ENCODE results near the gene PNMA6F.
A peak's percentile ranks its signal among the peaks of the same experiment; 100 is the strongest.

PNMA6F gene

DNA sequence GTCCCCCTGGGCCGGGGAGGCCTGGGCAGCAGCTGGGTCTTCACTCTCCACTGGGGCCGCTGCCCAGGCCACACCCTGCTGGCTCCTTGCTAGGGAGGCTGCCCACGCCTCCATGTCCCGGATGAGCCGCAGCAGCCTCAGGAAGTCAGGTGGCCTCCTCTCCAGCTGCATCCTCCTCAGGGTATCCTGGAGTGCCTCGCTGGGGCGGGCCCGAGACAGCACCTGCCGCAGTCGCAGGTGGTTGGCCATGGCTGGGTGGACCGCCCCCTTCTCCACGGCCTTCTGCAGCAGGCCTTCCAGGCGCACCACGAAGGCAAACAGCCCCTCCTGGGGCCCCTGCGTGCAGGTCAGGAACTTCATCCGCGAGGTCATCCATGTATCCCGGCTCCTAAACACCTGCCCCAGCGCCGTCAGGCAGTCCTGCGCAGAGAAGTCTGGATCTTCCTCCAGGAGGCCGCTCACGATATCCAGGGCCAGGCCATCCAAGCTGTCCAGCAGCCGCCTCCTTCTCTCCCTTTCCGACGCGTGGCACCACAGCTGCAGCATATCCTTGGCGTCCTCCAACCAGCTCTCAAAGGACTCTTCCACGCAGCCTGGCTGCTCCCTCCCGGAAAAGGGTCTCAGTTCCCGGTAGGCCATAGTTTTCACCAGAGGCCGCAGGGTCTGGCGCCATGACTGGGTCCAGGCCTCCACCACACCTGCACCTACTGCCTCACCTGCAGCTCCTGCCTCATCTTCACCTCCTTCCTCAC lies 2.1 kb downstream of the PNMA6F start:
- Histone ChIP-seq H3K9me3 (ENCODE audit: control insufficient read depth in 5 of 5, low read length in 5 of 5) (peaks cover 0 to 11% (median 4%) of the 10 kb centered on the region in 5 donors), H3K27me3 (ENCODE audit: control insufficient read depth in 5 of 5, insufficient read depth in 4 of 5, low read length in 5 of 5) (peaks cover 3 to 28% (median 21%) of the 10 kb centered on the region in 5 donors), H3K4me1 (ENCODE audit: control insufficient read depth in 5 of 5, insufficient read depth in 5 of 5, low read length in 5 of 5) (no peaks in the 10 kb centered on the region), H3K9ac (ENCODE audit: low read length in 5 of 5) (no peak overlapping the region), H3K36me3 (ENCODE audit: control insufficient read depth in 5 of 5, insufficient read depth in 5 of 5, low read length in 5 of 5) (no peaks in the 10 kb centered on the region), H3K27ac (ENCODE audit: low read depth, low read length) (no peak overlapping the region), H3K4me3 (ENCODE audit: low read depth in 1 of 5, low read length in 5 of 5) (no peak overlapping the region)

DNA sequence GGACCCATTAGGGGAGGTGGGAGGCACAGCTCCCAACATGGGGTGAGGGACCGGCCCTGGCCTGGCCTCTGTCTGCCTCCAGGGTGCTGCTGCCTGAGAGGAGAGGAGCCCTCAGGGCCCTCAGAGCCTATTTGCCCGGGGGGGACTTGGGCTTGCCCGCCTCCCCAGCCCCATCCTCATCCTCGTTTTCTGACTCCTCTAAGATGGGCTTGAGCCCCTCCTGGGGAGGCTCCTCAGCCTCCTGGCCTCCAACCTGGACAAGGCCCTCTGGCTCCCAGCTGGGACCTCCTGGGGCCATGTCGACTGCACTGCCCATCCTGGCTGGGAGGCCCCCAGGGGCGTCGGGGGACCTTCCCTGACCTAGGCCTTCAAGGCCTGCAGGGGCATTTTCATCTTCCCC lies 2.8 kb downstream of the PNMA6F start:
- Histone ChIP-seq H3K9ac (ENCODE audit: low read length in 5 of 5) (no peak overlapping the region), H3K4me1 (ENCODE audit: control insufficient read depth in 5 of 5, insufficient read depth in 5 of 5, low read length in 5 of 5) (no peaks in the 10 kb centered on the region), H3K9me3 (ENCODE audit: control insufficient read depth in 5 of 5, low read length in 5 of 5) (peaks cover 0 to 7% (median 4%) of the 10 kb centered on the region in 5 donors), H3K4me3 (ENCODE audit: low read depth in 1 of 5, low read length in 5 of 5) (no peak overlapping the region), H3K27me3 (ENCODE audit: control insufficient read depth in 5 of 5, insufficient read depth in 4 of 5, low read length in 5 of 5) (peaks cover 3 to 28% (median 21%) of the 10 kb centered on the region in 5 donors), H3K27ac (ENCODE audit: low read depth, low read length) (no peak overlapping the region), H3K36me3 (ENCODE audit: control insufficient read depth in 5 of 5, insufficient read depth in 5 of 5, low read length in 5 of 5) (no peaks in the 10 kb centered on the region)

DNA sequence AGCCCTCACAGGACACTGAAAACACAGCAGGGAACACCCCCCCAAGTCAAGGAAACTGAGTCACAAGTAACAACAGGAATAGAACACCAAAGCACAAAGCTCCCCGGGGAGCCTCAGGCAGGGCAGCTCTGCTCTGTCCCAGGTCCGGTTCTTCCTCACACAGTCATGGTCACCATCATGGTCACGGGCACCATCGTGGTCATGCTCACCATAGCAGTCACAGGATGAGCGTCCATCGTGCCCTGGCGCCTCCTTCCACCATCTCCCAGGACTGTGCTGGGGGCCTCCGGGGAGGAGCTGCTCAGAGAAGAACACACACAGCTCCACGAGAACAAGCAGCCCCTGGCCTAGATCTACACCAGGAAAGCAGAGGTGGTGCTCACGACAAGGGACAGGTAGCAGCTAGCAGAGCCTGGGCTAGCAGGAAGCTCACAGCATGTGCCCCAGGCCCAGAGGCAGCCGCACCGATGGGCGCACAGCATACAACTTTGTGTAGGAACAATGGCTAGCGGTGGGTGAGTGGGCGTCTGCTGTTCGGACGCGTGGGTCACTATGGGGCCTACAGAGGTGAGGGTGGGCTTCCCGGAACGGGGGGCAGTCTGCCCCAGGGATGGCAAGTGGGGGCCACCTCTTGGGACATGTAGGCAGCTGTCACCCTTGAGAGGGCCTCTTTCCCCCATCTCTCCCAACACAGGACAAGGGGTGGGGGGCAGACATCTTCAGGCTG lies 3.4 kb downstream of the PNMA6F start:
- no peak overlapping the region for H3K27ac ChIP-seq (ENCODE audit: low read depth, low read length)
- no peaks in the 10 kb centered on the region for H3K4me1 ChIP-seq (ENCODE audit: control insufficient read depth in 5 of 5, insufficient read depth in 5 of 5, low read length in 5 of 5)
- no peak overlapping the region for H3K9ac ChIP-seq (ENCODE audit: low read length in 5 of 5)
- H3K36me3 ChIP-seq (ENCODE audit: control insufficient read depth in 5 of 5, insufficient read depth in 5 of 5, low read length in 5 of 5): no peaks in the 10 kb centered on the region
- H3K9me3 ChIP-seq (ENCODE audit: control insufficient read depth in 5 of 5, low read length in 5 of 5): peaks cover 0 to 6% (median 2%) of the 10 kb centered on the region in 5 donors
- no peak overlapping the region for H3K4me3 ChIP-seq (ENCODE audit: low read depth in 1 of 5, low read length in 5 of 5)
- H3K27me3 ChIP-seq (ENCODE audit: control insufficient read depth in 5 of 5, insufficient read depth in 4 of 5, low read length in 5 of 5): peaks cover 3 to 28% (median 21%) of the 10 kb centered on the region in 5 donors

DNA sequence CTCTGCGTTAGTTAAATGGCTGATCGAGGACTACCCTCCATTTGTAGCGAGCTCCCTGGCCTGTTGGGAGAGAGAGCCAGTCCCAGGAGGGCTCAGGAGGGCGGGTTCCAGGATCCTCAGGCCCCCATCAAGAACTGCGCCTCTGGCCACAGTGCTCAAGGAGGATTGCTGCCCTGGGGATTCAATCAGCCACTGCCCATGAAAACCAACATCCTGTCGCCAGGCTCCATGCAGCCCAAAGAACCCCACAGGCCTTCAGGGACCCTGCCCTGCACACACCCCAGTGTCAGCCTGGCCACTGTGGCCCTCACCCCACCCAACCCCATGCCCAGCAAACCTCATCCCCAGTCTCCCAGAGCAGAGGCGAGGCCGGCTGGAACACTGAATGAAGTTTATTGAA lies 4.3 kb downstream of the PNMA6F start:
- Histone ChIP-seq H3K36me3 (ENCODE audit: control insufficient read depth in 5 of 5, insufficient read depth in 5 of 5, low read length in 5 of 5) (no peaks in the 10 kb centered on the region), H3K27ac (ENCODE audit: low read depth, low read length) (no peak overlapping the region), H3K9me3 (ENCODE audit: control insufficient read depth in 5 of 5, low read length in 5 of 5) (peaks cover 0 to 3% (median 0%) of the 10 kb centered on the region in 5 donors), H3K27me3 (ENCODE audit: control insufficient read depth in 5 of 5, insufficient read depth in 4 of 5, low read length in 5 of 5) (peaks cover 3 to 28% (median 26%) of the 10 kb centered on the region in 5 donors), H3K4me1 (ENCODE audit: control insufficient read depth in 5 of 5, insufficient read depth in 5 of 5, low read length in 5 of 5) (peaks cover 0 to 2% (median 0%) of the 10 kb centered on the region in 5 donors), H3K9ac (ENCODE audit: low read length in 5 of 5) (no peak overlapping the region), H3K4me3 (ENCODE audit: low read depth in 1 of 5, low read length in 5 of 5) (no peak overlapping the region)

DNA sequence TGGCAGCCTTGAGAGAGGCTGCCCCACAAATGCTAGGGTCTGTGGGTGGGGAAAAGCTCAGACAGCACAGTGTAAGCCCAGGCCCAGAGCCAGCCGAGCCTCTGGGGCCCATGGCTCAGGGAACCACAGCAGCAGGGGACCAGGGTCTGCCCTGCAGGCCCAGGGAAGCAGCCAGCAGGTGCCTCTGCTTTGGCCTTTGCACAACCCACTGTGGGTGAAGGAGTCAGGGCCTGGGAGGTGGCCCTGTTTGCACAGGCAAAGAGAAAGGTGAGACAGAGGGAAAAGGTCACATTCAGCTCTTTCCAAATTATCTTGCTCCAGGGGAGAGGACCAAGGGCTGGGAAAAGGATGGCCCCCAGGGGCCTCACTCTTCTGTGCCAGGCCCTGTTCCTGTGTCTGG lies 8.7 kb downstream of the PNMA6F start:
- no peak overlapping the region for H3K27ac ChIP-seq (ENCODE audit: low read depth, low read length)
- H3K4me3 ChIP-seq (ENCODE audit: low read depth in 1 of 5, low read length in 5 of 5): no peak overlapping the region

DNA sequence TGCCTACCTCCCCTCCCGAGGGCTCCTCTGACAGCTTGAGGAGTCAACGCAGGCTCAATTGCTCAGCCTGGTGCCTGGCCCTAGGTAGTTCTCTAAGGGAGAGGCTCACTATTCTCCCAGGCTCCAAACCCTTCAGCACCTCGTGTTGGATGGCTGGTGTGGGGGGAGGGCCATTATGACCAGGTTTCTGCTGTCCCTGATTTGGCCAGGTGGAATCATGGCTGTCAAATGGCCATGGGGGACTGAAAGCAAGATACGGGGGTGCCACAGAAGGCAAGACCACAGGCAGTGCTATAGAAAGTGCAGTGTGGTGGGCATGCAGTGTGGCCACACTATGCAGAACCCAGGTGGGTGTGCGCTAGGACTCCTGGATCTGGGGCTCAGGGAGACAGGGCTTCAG lies 9.5 kb downstream of the PNMA6F start:
- no peaks in the 10 kb centered on the region for H3K36me3 ChIP-seq (ENCODE audit: control insufficient read depth in 5 of 5, insufficient read depth in 5 of 5, low read length in 5 of 5)
- no peak overlapping the region for H3K4me3 ChIP-seq (ENCODE audit: low read depth in 1 of 5, low read length in 5 of 5)
- peaks cover 0 to 23% (median 15%) of the 10 kb centered on the region in 5 donors for H3K27me3 ChIP-seq (ENCODE audit: control insufficient read depth in 5 of 5, insufficient read depth in 4 of 5, low read length in 5 of 5)
- H3K4me1 ChIP-seq (ENCODE audit: control insufficient read depth in 5 of 5, insufficient read depth in 5 of 5, low read length in 5 of 5): peaks cover 0 to 5% (median 0%) of the 10 kb centered on the region in 5 donors
- no peaks in the 10 kb centered on the region for H3K9me3 ChIP-seq (ENCODE audit: control insufficient read depth in 5 of 5, low read length in 5 of 5)
- H3K27ac ChIP-seq (ENCODE audit: low read depth, low read length): no peak overlapping the region
- no peak overlapping the region for H3K9ac ChIP-seq (ENCODE audit: low read length in 5 of 5)

More for the DNA sequence above, 8.7 kb downstream of the PNMA6F start:
- Histone ChIP-seq H3K9ac (ENCODE audit: low read length in 5 of 5) (no peak overlapping the region), H3K9me3 (ENCODE audit: control insufficient read depth in 5 of 5, low read length in 5 of 5) (no peaks in the 10 kb centered on the region), H3K4me1 (ENCODE audit: control insufficient read depth in 5 of 5, insufficient read depth in 5 of 5, low read length in 5 of 5) (peaks cover 0 to 2% (median 0%) of the 10 kb centered on the region in 5 donors), H3K27me3 (ENCODE audit: control insufficient read depth in 5 of 5, insufficient read depth in 4 of 5, low read length in 5 of 5) (peaks cover 0 to 25% (median 11%) of the 10 kb centered on the region in 5 donors), H3K36me3 (ENCODE audit: control insufficient read depth in 5 of 5, insufficient read depth in 5 of 5, low read length in 5 of 5) (no peaks in the 10 kb centered on the region)

DNA sequence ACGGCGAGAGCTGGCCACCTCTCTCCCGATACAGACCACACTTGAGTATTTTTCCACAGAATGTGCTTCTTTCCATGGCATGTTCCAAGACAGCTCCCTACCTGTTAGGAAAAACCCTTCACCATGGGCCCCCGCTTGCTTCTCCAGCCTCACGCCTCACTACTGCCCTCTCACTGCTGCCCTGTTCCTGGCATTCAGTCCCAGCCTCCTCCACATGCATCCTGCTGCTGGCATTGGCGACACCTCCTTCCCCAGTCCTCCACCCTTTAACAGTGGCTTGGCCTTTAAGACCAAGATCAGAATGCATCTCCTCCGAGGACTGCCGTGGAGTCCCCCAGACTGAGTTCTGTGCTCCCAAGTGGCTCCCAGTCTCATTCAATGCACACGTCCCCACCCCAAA lies 10.7 kb downstream of the PNMA6F start:
- Histone ChIP-seq H3K36me3 (ENCODE audit: control insufficient read depth in 5 of 5, insufficient read depth in 5 of 5, low read length in 5 of 5) (no peaks in the 10 kb centered on the region), H3K27me3 (ENCODE audit: control insufficient read depth in 5 of 5, insufficient read depth in 4 of 5, low read length in 5 of 5) (peaks cover 0 to 23% (median 18%) of the 10 kb centered on the region in 5 donors), H3K4me3 (ENCODE audit: low read depth in 1 of 5, low read length in 5 of 5) (no peak overlapping the region), H3K9ac (ENCODE audit: low read length in 5 of 5) (no peak overlapping the region), H3K27ac (ENCODE audit: low read depth, low read length) (no peak overlapping the region), H3K4me1 (ENCODE audit: control insufficient read depth in 5 of 5, insufficient read depth in 5 of 5, low read length in 5 of 5) (peaks cover 0 to 5% (median 2%) of the 10 kb centered on the region in 5 donors), H3K9me3 (ENCODE audit: control insufficient read depth in 5 of 5, low read length in 5 of 5) (no peaks in the 10 kb centered on the region)

DNA sequence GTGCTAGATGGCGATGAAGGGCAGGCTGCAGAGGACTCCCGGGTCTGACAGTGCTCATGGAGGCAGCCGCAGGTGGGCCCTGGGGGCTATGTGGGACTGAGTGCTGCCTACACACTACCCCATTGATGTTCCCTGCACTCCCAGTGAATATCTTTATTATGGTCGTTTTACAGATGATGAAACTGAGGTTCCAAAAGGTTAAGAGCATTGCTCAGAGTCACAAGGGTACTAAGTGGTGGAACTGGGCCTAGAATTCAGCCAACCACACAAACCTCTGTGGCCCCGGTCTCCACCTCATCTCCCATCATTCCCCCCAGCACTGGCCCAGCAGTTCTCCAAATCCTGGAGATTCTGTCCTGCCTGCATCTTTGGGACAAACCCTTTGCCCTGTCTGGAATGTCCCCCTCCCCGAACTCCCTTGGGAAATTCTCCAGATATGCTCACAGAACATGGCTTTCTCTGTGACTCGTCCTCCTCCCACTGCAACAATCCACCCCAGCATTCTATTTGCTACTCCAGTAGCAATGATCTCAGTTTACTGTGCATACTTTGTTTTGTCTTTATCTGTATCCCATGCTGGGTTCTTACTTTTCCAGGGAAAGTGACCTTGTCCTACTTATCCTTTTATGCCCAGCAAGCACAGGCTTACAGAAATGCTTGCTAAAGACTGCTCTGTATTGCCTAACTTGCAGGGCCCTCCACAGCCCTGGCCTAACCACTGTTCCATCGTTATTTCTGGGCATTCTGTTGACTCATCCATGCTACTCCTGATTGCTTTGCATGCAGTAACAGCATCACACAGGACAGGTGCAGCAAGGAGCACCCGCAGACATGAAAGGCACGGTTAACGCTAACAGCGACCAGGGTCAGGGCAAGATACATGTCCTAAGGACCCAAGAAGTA lies 14.0 kb downstream of the PNMA6F start:
- Histone ChIP-seq H3K36me3 (ENCODE audit: control insufficient read depth in 5 of 5, insufficient read depth in 5 of 5, low read length in 5 of 5) (no peaks in the 10 kb centered on the region), H3K27me3 (ENCODE audit: control insufficient read depth in 5 of 5, insufficient read depth in 4 of 5, low read length in 5 of 5) (peaks cover 0 to 30% (median 21%) of the 10 kb centered on the region in 5 donors), H3K4me3 (ENCODE audit: low read depth in 1 of 5, low read length in 5 of 5) (no peak overlapping the region), H3K4me1 (ENCODE audit: control insufficient read depth in 5 of 5, insufficient read depth in 5 of 5, low read length in 5 of 5) (peaks cover 0 to 7% (median 3%) of the 10 kb centered on the region in 5 donors), H3K9me3 (ENCODE audit: control insufficient read depth in 5 of 5, low read length in 5 of 5) (no peaks in the 10 kb centered on the region), H3K27ac (ENCODE audit: low read depth, low read length) (no peak overlapping the region), H3K9ac (ENCODE audit: low read length in 5 of 5) (no peak overlapping the region)

DNA sequence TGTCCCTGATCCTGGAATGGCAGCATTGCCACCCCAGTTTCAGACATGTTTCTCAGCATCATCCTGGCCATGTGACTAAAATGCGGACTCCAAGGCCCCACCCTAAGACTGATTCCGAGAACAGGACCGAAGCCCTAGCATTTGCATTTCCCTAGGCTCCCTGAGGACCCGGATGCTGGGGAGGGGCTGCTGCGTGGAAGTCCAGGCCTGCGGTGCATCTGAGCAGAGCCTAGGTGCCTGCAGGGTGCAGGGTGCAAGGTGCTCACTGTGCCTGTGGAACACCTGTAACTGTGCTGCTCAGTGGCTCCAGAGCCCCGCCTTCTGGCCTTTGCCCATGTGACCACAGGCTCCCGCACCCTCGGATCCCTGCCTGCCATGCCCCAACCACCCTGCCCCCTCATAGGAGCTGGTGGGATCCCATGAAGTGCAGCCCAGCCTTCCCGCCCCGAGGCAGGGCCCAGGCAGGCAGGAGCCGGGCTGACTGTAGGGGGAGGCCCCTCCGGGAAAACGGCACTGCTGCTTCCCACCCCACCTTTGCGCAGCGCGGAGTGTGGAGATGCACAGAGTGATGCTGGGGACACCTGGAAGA lies 14.9 kb downstream of the PNMA6F start:
- H3K9me3 ChIP-seq (ENCODE audit: control insufficient read depth in 5 of 5, low read length in 5 of 5): no peaks in the 10 kb centered on the region
- H3K27me3 ChIP-seq (ENCODE audit: control insufficient read depth in 5 of 5, insufficient read depth in 4 of 5, low read length in 5 of 5): peaks cover 0 to 30% (median 13%) of the 10 kb centered on the region in 5 donors
- H3K4me3 ChIP-seq (ENCODE audit: low read depth in 1 of 5, low read length in 5 of 5): no peak overlapping the region
- peak overlapping the region in 1 of 5 donors; percentile 66 for H3K9ac ChIP-seq (ENCODE audit: low read length in 5 of 5)
- no peak overlapping the region for H3K27ac ChIP-seq (ENCODE audit: low read depth, low read length)
- H3K4me1 ChIP-seq (ENCODE audit: control insufficient read depth in 5 of 5, insufficient read depth in 5 of 5, low read length in 5 of 5): peaks cover 0 to 7% (median 3%) of the 10 kb centered on the region in 5 donors
- no peaks in the 10 kb centered on the region for H3K36me3 ChIP-seq (ENCODE audit: control insufficient read depth in 5 of 5, insufficient read depth in 5 of 5, low read length in 5 of 5)
